SU-DHL-6 (cell line): ENCODE measurements around the gene MINDY1.

Source experiments
- H2AFZ ChIP-seq: fragments of 200-600 bp; sonication (generic); 2 replicates; pipeline ENCODE4 v1.6.1; 2014; ENCODE audit warnings: low read depth, mild to moderate bottlenecking, moderate library complexity, mixed read lengths, antibody characterized with exemption, low read length; ENCODE audit not compliant: severe bottlenecking
- H3F3A ChIP-seq: fragments of 200-600 bp; shearing (Covaris generic); 2 replicates; pipeline ENCODE4 v1.6.0; 2016; ENCODE audit warnings: antibody characterized with exemption, mild to moderate bottlenecking; ENCODE audit not compliant: insufficient read depth
- H3K27ac ChIP-seq: fragments of 200-600 bp; sonication (generic); 2 replicates; pipeline ENCODE4 v1.5.1; 2016; ENCODE audit warnings: low read depth, mild to moderate bottlenecking, low read length, moderate library complexity, mixed read lengths
- H3K27me3 ChIP-seq: fragments of 200-600 bp; sonication (generic), shearing (Covaris generic); 2 replicates; pipeline ENCODE4 v1.6.0; 2014; ENCODE audit warnings: mild to moderate bottlenecking, low read length
- H3K36me3 ChIP-seq: fragments of 200-600 bp; sonication (generic); 2 replicates; pipeline ENCODE4 v1.6.1; 2014; ENCODE audit warnings: mild to moderate bottlenecking, low read length, mixed read lengths
- H3K4me2 ChIP-seq: fragments of 300-600, 200-600 bp; shearing (Covaris generic), sonication (generic); 2 replicates; pipeline ENCODE4 v1.6.0; 2014; ENCODE audit warnings: low read length, low read depth, mild to moderate bottlenecking; ENCODE audit not compliant: poor library complexity, severe bottlenecking
- H3K4me3 ChIP-seq: fragments of 200-600 bp; sonication (generic); 2 replicates; pipeline ENCODE4 v1.5.1; 2014; ENCODE audit warnings: antibody characterized with exemption, low read length, mild to moderate bottlenecking, mixed read lengths; ENCODE audit not compliant: insufficient read depth, poor library complexity, severe bottlenecking
- H3K79me2 ChIP-seq: fragments of 200-600 bp; sonication (generic); 2 replicates; pipeline ENCODE4 v1.6.1; 2014; ENCODE audit warnings: mild to moderate bottlenecking, low read length, moderate library complexity; ENCODE audit not compliant: insufficient read depth
- H3K9ac ChIP-seq: fragments of 200-600 bp; sonication (generic); 2 replicates; pipeline ENCODE4 v1.7.0; 2014; ENCODE audit warnings: mild to moderate bottlenecking, low read length
- H3K9me2 ChIP-seq: fragments of 200-600 bp; sonication (generic); replicated peaks from 2 replicates; pipeline ENCODE4 v1.6.1; 2014; ENCODE audit warnings: low read length; ENCODE audit not compliant: insufficient read depth
- H3K9me3 ChIP-seq: fragments of 200-600 bp; sonication (generic); 2 replicates; pipeline ENCODE4 v1.6.1; 2014; ENCODE audit warnings: low read length, mixed read lengths; ENCODE audit not compliant: insufficient read depth
- H4K20me1 ChIP-seq: fragments of 200-600 bp; sonication (generic); 2 replicates; pipeline ENCODE4 v1.6.1; 2014; ENCODE audit warnings: low read depth, mild to moderate bottlenecking, antibody characterized with exemption, low read length, moderate library complexity, mixed read lengths
- CTCF ChIP-seq: fragments of 200-600 bp; sonication (generic); IDR thresholded peaks from one replicate; pipeline ENCODE4 v1.5.1; 2017; ENCODE audit warnings: antibody characterized with exemption, mild to moderate bottlenecking, low read length, moderate library complexity; ENCODE audit not compliant: insufficient read depth, poor library complexity, severe bottlenecking
- EZH2phosphoT487 ChIP-seq: fragments of 200-600 bp; sonication (generic), shearing (Covaris generic); conservative IDR thresholded peaks from 2 replicates; pipeline ENCODE4 v1.6.1; 2018; ENCODE audit warnings: mild to moderate bottlenecking, antibody characterized with exemption, low read length, moderate library complexity, mixed read lengths

Gene MINDY1

GRCh38 chr1:150964164-150964489 lies 42.6 kb downstream of the MINDY1 start:
- H3K27ac ChIP-seq = no peak overlapping the region
- H3K27me3 ChIP-seq = no peaks in the 10 kb centered on the region
- TF ChIP-seq CTCF = no peak
- no peak for TF ChIP-seq EZH2phosphoT487
- no peak overlapping the region for H3K4me2 ChIP-seq
- no peak overlapping the region for H3K4me3 ChIP-seq
- no peaks in the 10 kb centered on the region for H3K79me2 ChIP-seq
- H4K20me1 ChIP-seq = no peaks in the 10 kb centered on the region
- H3K36me3 ChIP-seq = peaks cover 8% of the 10 kb centered on the region; the same call in 1 of the 2 replicates
- no peak overlapping the region for H3K9ac ChIP-seq
- H2AFZ ChIP-seq = no peak overlapping the region
- no peaks in the 10 kb centered on the region for H3K9me3 ChIP-seq
- H3K9me2 ChIP-seq = no peaks in the 10 kb centered on the region
- H3F3A ChIP-seq = no peaks in the 10 kb centered on the region; the same call in 1 of the 2 replicates

- H4K20me1 ChIP-seq = no peaks in the 10 kb centered on the region
- TF ChIP-seq EZH2phosphoT487 = no peak
- TF ChIP-seq CTCF = no peak
- no peaks in the 10 kb centered on the region for H3K9me3 ChIP-seq
- peaks cover 12% of the 10 kb centered on the region; the same call in 1 of the 2 replicates for H3K36me3 ChIP-seq
- no peaks in the 10 kb centered on the region; the same call in 1 of the 2 replicates for H3F3A ChIP-seq
- no peak overlapping the region for H3K9ac ChIP-seq
- H3K4me3 ChIP-seq = no peak overlapping the region
- no peaks in the 10 kb centered on the region for H3K79me2 ChIP-seq
- no peak overlapping the region for H3K27ac ChIP-seq
- no peaks in the 10 kb centered on the region for H3K9me2 ChIP-seq
- no peaks in the 10 kb centered on the region for H3K27me3 ChIP-seq
- no peak overlapping the region for H2AFZ ChIP-seq
- no peak overlapping the region for H3K4me2 ChIP-seq
Measured at GRCh38 chr1:150963321-150964163, 43.2 kb downstream of the MINDY1 start.

GRCh38 chr1:150961756-150962155 lies 44.9 kb downstream of the MINDY1 start:
- TF ChIP-seq CTCF = no peak
- TF ChIP-seq EZH2phosphoT487 = no peak
- H3K36me3 ChIP-seq = peaks cover 12% of the 10 kb centered on the region; the same call in 1 of the 2 replicates
- no peaks in the 10 kb centered on the region for H3K27me3 ChIP-seq

More at GRCh38 chr1:150961756-150962155, 44.9 kb downstream of the MINDY1 start:
- no peaks in the 10 kb centered on the region for H3K9me2 ChIP-seq
- no peaks in the 10 kb centered on the region for H4K20me1 ChIP-seq
- no peaks in the 10 kb centered on the region for H3K79me2 ChIP-seq
- no peak overlapping the region for H3K27ac ChIP-seq
- no peaks in the 10 kb centered on the region; the same call in 1 of the 2 replicates for H3F3A ChIP-seq
- no peak overlapping the region for H2AFZ ChIP-seq
- H3K9ac ChIP-seq = no peak overlapping the region
- no peak overlapping the region for H3K4me2 ChIP-seq
- no peak overlapping the region for H3K4me3 ChIP-seq
- H3K9me3 ChIP-seq = no peaks in the 10 kb centered on the region
